ENCODE measurements around the gene PAQR4.

The PAQR4 gene

GRCh38 chr16:2996298-2996697, 27.1 kb downstream of the PAQR4 start:
- Histone ChIP-seq H3K9ac (ENCODE audit: low read length) (no peak overlapping the region), H3K4me2 (ENCODE audit: low read length) (no peak overlapping the region), H3K4me3 (ENCODE audit: low read length) (no peak overlapping the region), H3K27me3 (ENCODE audit: low read depth, low read length) (peaks cover 32% of the 10 kb centered on the region), H3K79me2 (ENCODE audit: low read length) (no peaks in the 10 kb centered on the region), H4K20me1 (ENCODE audit: insufficient read depth, low read length) (no peaks in the 10 kb centered on the region), H3K36me3 (replicated peaks; ENCODE audit: low read depth, low read length) (no peaks in the 10 kb centered on the region), H2AFZ (ENCODE audit: low read depth, low read length) (no peak overlapping the region), H3K27ac (ENCODE audit: low read length) (no peak overlapping the region), H3K9me3 (ENCODE audit: insufficient read depth, low read length) (no peaks in the 10 kb centered on the region), H3K4me1 (ENCODE audit: low read length) (no peaks in the 10 kb centered on the region)
- TF ChIP-seq CTCF (IDR thresholded peaks at IDR 0.05; ENCODE audit: low read depth, low read length), result no peak
- TF ChIP-seq EZH2phosphoT487 (IDR thresholded peaks at IDR 0.05; ENCODE audit: low read depth), result no peak

- Histone ChIP-seq H2AFZ (ENCODE audit: low read depth, low read length) (no peak overlapping the region), H3K27me3 (ENCODE audit: low read depth, low read length) (peaks cover 34% of the 10 kb centered on the region), H3K4me2 (ENCODE audit: low read length) (no peak overlapping the region), H3K9me3 (ENCODE audit: insufficient read depth, low read length) (no peaks in the 10 kb centered on the region), H4K20me1 (ENCODE audit: insufficient read depth, low read length) (no peaks in the 10 kb centered on the region), H3K27ac (ENCODE audit: low read length) (no peak overlapping the region), H3K4me1 (ENCODE audit: low read length) (0 out of 2 replicates have a peak, but pooled peaks cover 1% of the 10 kb centered on the region), H3K4me3 (ENCODE audit: low read length) (no peak overlapping the region), H3K36me3 (replicated peaks; ENCODE audit: low read depth, low read length) (no peaks in the 10 kb centered on the region), H3K9ac (ENCODE audit: low read length) (no peak overlapping the region), H3K79me2 (ENCODE audit: low read length) (no peaks in the 10 kb centered on the region)
- TF ChIP-seq EZH2phosphoT487 (IDR thresholded peaks at IDR 0.05; ENCODE audit: low read depth) (no peak), CTCF (IDR thresholded peaks at IDR 0.05; ENCODE audit: low read depth, low read length) (no peak)
These were observed 30.8 kb downstream of the PAQR4 start for GRCh38 chr16:2999929-3000328.

GRCh38 chr16:3000540-3000939, 31.4 kb downstream of the PAQR4 start:
- no peak for TF ChIP-seq CTCF (IDR thresholded peaks at IDR 0.05; ENCODE audit: low read depth, low read length)
- TF ChIP-seq EZH2phosphoT487 (IDR thresholded peaks at IDR 0.05; ENCODE audit: low read depth), result no peak
- H3K79me2 ChIP-seq (ENCODE audit: low read length), result no peaks in the 10 kb centered on the region
- peaks cover 36% of the 10 kb centered on the region for H3K27me3 ChIP-seq (ENCODE audit: low read depth, low read length)

GRCh38 chr16:3001316-3001715, 32.2 kb downstream of the PAQR4 start:
- TF ChIP-seq CTCF (IDR thresholded peaks at IDR 0.05; ENCODE audit: low read depth, low read length), result no peak
- no peak for TF ChIP-seq EZH2phosphoT487 (IDR thresholded peaks at IDR 0.05; ENCODE audit: low read depth)
- Histone ChIP-seq H3K27me3 (ENCODE audit: low read depth, low read length) (peaks cover 42% of the 10 kb centered on the region), H3K36me3 (replicated peaks; ENCODE audit: low read depth, low read length) (no peaks in the 10 kb centered on the region), H3K4me1 (ENCODE audit: low read length) (0 out of 2 replicates have a peak, but pooled peaks cover 3% of the 10 kb centered on the region), H3K4me2 (ENCODE audit: low read length) (no peak overlapping the region), H2AFZ (ENCODE audit: low read depth, low read length) (no peak overlapping the region), H3K4me3 (ENCODE audit: low read length) (no peak overlapping the region), H3K79me2 (ENCODE audit: low read length) (no peaks in the 10 kb centered on the region), H4K20me1 (ENCODE audit: insufficient read depth, low read length) (no peaks in the 10 kb centered on the region), H3K27ac (ENCODE audit: low read length) (no peak overlapping the region), H3K9ac (ENCODE audit: low read length) (no peak overlapping the region), H3K9me3 (ENCODE audit: insufficient read depth, low read length) (no peaks in the 10 kb centered on the region)

More at GRCh38 chr16:3000540-3000939, 31.4 kb downstream of the PAQR4 start:
- Histone ChIP-seq H3K9ac (ENCODE audit: low read length) (no peak overlapping the region), H3K4me3 (ENCODE audit: low read length) (no peak overlapping the region), H3K4me1 (ENCODE audit: low read length) (0 out of 2 replicates have a peak, but pooled peaks cover 3% of the 10 kb centered on the region), H2AFZ (ENCODE audit: low read depth, low read length) (no peak overlapping the region), H4K20me1 (ENCODE audit: insufficient read depth, low read length) (no peaks in the 10 kb centered on the region), H3K4me2 (ENCODE audit: low read length) (no peak overlapping the region), H3K9me3 (ENCODE audit: insufficient read depth, low read length) (no peaks in the 10 kb centered on the region), H3K36me3 (replicated peaks; ENCODE audit: low read depth, low read length) (no peaks in the 10 kb centered on the region), H3K27ac (ENCODE audit: low read length) (no peak overlapping the region)

Data from OCI-LY3 (cell line).